Heart right ventricle (tissue), 16 donors: ENCODE data around the gene ATP6AP1. TPM values are rescaled to one million over a fixed set of nuclear protein-coding genes. Genes with fewer than 3 reads are reported as not detected.

Experiments
- ATAC-seq, 8 donors: fragments of 200-7000 bp; cut with Tn5 transposase; one replicate each; pipeline ENCODE4 v1.9.1; 2020; ENCODE audit warnings: mild to moderate bottlenecking in 8 of 8, moderate library complexity in 8 of 8, moderate number of reproducible peaks in 1 of 8
- DNase-seq, 2 donors: peaks; one replicate each; pipeline ENCODE4 v3.0.0-alpha.2; 2020
- H3K27ac ChIP-seq, 10 donors: fragments of 200-600 bp; sonication (generic) in 2 of 10; one replicate each; pipeline versions ENCODE4 v1.5.0 to v1.8.0; 2020 to 2022; ENCODE audit warnings: mild to moderate bottlenecking in 3 of 10
- H3K27me3 ChIP-seq, 7 donors: fragments of 200-600 bp; one replicate each; pipeline ENCODE4 v1.8.0; 2021 to 2022; ENCODE audit warnings: mild to moderate bottlenecking in 2 of 7
- H3K36me3 ChIP-seq, 9 donors: fragments of 200-600 bp; sonication (generic) in 1 of 9; one replicate each; pipeline versions ENCODE4 v1.5.0 to v1.8.0; 2020 to 2022; ENCODE audit warnings: mild to moderate bottlenecking in 2 of 9
- H3K4me1 ChIP-seq, 9 donors: fragments of 200-600 bp; sonication (generic) in 1 of 9; one replicate each; pipeline versions ENCODE4 v1.5.0 to v1.8.0; 2020 to 2022; ENCODE audit warnings: mild to moderate bottlenecking in 4 of 9
- H3K4me3 ChIP-seq, 10 donors: fragments of 200-600 bp; sonication (generic) in 2 of 10; one replicate each; pipeline versions ENCODE4 v1.5.0 to v1.8.0; 2020 to 2022; ENCODE audit warnings: mild to moderate bottlenecking in 7 of 10, moderate library complexity in 2 of 10
- H3K9me3 ChIP-seq, 11 donors: fragments of 200-600 bp in 10 of 11; sonication (generic) in 2 of 11; one replicate each; pipeline versions ENCODE4 v1.5.0 to v1.8.0; 2013 to 2022; ENCODE audit warnings: mild to moderate bottlenecking in 2 of 11, control low read depth in 1 of 11, moderate library complexity in 1 of 11
- WGBS, 2 donors: extraction: QIAGEN DNeasy Blood & Tissue Kit; methylation state at CpG; one replicate each; pipeline ENCODE4 v1.1.7; 2013; ENCODE audit warnings: inconsistent platforms in 1 of 2; 5-methylcytosine and 5-hydroxymethylcytosine counted together
- intact Hi-C, 10 donors: fragments of 100-400 bp; cut with DNase I; formaldehyde crosslinking; loops; one replicate each; pipeline versions ENCODE4 v1.11.1 to v1.14.2; 2022
- polyA plus RNA-seq, 2 donors: library from polyadenylated mRNA; stranded (reverse); fragments of 200-250 nt; gene quantifications; one replicate each; pipeline ENCODE4 v1.2.3, GENCODE V29; 2013
- total RNA-seq, 10 donors: library from RNA; stranded (reverse); fragmentation: NEBNext Ultra II Directional in 3 of 10; extraction: Animal tissue kit (Norgen Biotek cat#: 25700) in 3 of 10; gene quantifications; one replicate each; pipeline versions ENCODE4 v1.2.1 to v1.2.4, GENCODE V29; 2021 to 2023
- TF ChIP-seq, protein P1 (sequence below), 9 donors: fragments of 200-600 bp; sonication (generic) in 2 of 9; IDR thresholded peaks; one replicate each; pipeline versions ENCODE4 v1.5.0 to v1.8.0; 2021 to 2022; ENCODE audit warnings: antibody characterized with exemption in 9 of 9, mild to moderate bottlenecking in 5 of 9, moderate library complexity in 1 of 9
- donor health status: Arrhythmogenic right ventricular cardiomyopathy.
- donor health status: ischemic (EF 13 %, LVEDD 7.1; RV severe dilation, severe dysfunction).
- donor health status: healthy with polysubstance abuse.
- donor health status: DM: no; HTN: yes; CAD: no.
- donor health status: DM: no; HTN: no; CAD: no.
- donor health status: ischemic (EF 25% LVEDD 6.9; RV normal size, moderate dysfunction).
- donor health status: ischemic (EF 25% LVEDD 5.7; RV mildly dilated, moderate dysfunction).
- donor health status: healthy.
- donor health status: DM: yes; HTN: yes; CAD: no.
- donor health status: Ischemic cardiomyopathy.
- donor health status: ischemic (EF 35%, LVEDD 5.7; RV mildly dilated, moderate dysfunction).
- donor health status: nonischemic (EF 11% LVEDD 7.7; RV severe dilation, severe dysfunction).
- donor health status: DM: yes; HTN: yes; CAD: no.
- donor health status: PGD.
- donor health status: ischemic (EF 29% LVEDD 5.4; RV normal size, mild dysfunction).
- donor health status: nonischemic (EF 23%, LVEDD 6.1; RV moderate dilation, normal function).

Gene ATP6AP1
- total and polyA plus RNA-seq, 12 donors: 26.0 to 113 (median 90.6) TPM

DNA sequence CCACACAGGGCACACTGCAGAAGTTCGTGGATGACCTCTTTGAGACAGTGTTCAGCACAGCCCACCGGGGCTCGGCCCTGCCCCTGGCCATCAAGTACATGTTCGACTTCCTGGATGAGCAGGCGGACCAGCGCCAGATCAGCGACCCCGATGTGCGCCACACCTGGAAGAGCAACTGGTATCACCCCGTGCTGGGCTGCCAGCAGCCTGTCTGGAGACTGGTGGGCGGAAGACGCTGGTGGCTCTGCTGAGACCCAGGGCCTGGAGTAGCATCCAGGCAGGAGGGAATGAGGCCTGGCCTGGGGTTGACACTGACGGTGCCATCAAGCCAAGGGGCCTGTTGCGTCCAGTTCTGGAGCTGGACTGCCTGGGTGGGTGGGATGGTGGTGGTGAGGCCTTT lies 42.0 kb downstream of the ATP6AP1 start:
- TF ChIP-seq, protein P1, sequence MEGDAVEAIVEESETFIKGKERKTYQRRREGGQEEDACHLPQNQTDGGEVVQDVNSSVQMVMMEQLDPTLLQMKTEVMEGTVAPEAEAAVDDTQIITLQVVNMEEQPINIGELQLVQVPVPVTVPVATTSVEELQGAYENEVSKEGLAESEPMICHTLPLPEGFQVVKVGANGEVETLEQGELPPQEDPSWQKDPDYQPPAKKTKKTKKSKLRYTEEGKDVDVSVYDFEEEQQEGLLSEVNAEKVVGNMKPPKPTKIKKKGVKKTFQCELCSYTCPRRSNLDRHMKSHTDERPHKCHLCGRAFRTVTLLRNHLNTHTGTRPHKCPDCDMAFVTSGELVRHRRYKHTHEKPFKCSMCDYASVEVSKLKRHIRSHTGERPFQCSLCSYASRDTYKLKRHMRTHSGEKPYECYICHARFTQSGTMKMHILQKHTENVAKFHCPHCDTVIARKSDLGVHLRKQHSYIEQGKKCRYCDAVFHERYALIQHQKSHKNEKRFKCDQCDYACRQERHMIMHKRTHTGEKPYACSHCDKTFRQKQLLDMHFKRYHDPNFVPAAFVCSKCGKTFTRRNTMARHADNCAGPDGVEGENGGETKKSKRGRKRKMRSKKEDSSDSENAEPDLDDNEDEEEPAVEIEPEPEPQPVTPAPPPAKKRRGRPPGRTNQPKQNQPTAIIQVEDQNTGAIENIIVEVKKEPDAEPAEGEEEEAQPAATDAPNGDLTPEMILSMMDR (IDR thresholded peaks at IDR 0.05): no peak
- WGBS, 2 donors: 92 to 93% methylated on average over 14 of the region's 14 CpGs
- H3K27me3 ChIP-seq: peaks cover 0 to under 1% (median 0%) of the 10 kb centered on the region in 7 donors
- H3K4me1 ChIP-seq: no peaks in the 10 kb centered on the region
- intact Hi-C loops: no loop called here
- no peak for ATAC-seq
- no peaks in the 10 kb centered on the region for H3K9me3 ChIP-seq
- DNase-seq: no peak
- no peak overlapping the region for H3K4me3 ChIP-seq
- H3K36me3 ChIP-seq: peaks cover 0 to 68% (median 0%) of the 10 kb centered on the region in 9 donors
- H3K27ac ChIP-seq: no peak overlapping the region

DNA sequence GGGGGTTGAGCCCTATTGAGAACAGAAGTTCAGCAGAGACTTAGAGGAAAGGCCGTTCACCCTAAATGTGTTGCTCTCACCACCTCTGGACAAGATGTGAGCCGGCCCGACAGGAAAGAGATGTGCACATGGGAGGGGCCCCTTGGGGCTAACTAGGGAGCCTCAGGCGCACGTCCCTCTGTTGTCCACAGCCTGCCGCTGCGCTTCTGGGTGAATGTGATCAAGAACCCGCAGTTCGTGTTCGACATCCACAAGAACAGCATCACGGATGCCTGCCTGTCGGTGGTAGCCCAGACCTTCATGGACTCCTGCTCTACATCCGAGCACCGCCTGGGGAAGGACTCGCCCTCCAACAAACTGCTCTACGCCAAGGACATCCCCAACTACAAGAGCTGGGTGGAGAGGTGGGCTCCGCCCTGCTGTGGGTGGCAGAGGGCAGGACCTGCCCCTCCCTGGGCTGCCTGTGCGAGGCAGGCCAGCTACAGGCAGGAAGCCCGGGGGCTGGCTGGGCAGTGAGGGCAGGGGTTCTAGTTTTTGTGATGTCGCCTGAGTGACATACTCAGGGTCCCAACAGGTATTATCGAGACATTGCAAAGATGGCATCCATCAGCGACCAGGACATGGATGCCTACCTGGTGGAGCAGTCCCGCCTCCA lies 42.6 kb downstream of the ATP6AP1 start:
- WGBS, 2 donors: 86 to 93% methylated on average over 20 to 23 of the region's 23 CpGs
- ATAC-seq (no peak), DNase-seq (no peak)
- intact Hi-C loops: no loop called here
- peaks cover 0 to 7% (median 0%) of the 10 kb centered on the region in 7 donors for H3K27me3 ChIP-seq
- H3K4me1 ChIP-seq: no peaks in the 10 kb centered on the region
- peaks cover 0 to 62% (median 0%) of the 10 kb centered on the region in 9 donors for H3K36me3 ChIP-seq
- TF ChIP-seq, protein P1 (IDR thresholded peaks at IDR 0.05): no peak
- H3K27ac ChIP-seq: no peak overlapping the region
- H3K4me3 ChIP-seq: no peak overlapping the region
- H3K9me3 ChIP-seq: no peaks in the 10 kb centered on the region

DNA sequence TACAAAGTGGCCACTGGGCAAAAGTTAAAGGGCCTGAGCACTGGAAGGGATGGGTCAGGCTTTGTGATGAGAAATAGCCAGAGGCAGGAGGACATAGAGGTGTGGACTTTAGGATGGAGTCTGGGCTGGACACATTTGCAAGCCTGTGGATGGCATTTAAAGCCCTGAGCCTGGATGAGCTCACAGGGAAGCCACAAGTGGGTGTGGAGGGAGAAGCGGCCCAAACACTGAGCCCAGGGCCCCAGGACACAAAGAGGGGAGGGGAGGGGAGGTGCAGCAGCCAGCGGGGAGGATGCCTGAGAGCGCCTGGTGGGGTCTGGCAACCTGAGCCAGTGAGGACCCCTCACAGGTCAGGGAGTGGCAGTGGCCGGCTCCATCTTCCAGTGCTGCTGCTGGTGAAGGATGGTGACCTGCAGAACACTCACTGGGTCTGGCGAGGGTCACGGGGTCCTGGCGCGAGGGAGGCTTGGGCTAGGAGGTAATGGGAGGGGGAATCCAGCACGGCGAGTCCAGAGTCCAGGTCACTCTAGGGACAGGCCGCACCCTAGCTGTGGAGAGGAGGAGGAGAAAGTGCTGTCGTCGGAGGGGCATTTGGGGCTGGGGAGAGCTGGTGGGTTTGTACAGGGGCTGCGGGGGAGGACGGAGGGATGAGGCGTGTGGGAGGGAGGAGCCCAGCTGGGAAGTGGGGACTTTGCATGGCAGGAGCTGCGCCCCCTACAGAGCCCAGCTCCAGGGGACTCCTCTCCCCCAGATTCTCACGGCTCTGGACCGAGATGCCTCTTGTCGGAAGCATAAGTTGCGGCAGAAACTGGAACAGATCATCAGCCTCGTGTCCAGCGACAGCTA lies 43.6 kb downstream of the ATP6AP1 start:
- Histone ChIP-seq H3K9me3 (no peaks in the 10 kb centered on the region), H3K27ac (no peak overlapping the region), H3K36me3 (peaks cover 0 to 52% (median 0%) of the 10 kb centered on the region in 9 donors), H3K4me3 (no peak overlapping the region), H3K4me1 (no peaks in the 10 kb centered on the region), H3K27me3 (peaks cover 0 to 7% (median 0%) of the 10 kb centered on the region in 7 donors)
- TF ChIP-seq, protein P1 (IDR thresholded peaks at IDR 0.05): no peak
- ATAC-seq (no peak), DNase-seq (no peak)
- 85 to 91% methylated on average over 18 to 23 of the region's 23 CpGs for WGBS, 2 donors
- intact Hi-C loops: no loop called here

DNA sequence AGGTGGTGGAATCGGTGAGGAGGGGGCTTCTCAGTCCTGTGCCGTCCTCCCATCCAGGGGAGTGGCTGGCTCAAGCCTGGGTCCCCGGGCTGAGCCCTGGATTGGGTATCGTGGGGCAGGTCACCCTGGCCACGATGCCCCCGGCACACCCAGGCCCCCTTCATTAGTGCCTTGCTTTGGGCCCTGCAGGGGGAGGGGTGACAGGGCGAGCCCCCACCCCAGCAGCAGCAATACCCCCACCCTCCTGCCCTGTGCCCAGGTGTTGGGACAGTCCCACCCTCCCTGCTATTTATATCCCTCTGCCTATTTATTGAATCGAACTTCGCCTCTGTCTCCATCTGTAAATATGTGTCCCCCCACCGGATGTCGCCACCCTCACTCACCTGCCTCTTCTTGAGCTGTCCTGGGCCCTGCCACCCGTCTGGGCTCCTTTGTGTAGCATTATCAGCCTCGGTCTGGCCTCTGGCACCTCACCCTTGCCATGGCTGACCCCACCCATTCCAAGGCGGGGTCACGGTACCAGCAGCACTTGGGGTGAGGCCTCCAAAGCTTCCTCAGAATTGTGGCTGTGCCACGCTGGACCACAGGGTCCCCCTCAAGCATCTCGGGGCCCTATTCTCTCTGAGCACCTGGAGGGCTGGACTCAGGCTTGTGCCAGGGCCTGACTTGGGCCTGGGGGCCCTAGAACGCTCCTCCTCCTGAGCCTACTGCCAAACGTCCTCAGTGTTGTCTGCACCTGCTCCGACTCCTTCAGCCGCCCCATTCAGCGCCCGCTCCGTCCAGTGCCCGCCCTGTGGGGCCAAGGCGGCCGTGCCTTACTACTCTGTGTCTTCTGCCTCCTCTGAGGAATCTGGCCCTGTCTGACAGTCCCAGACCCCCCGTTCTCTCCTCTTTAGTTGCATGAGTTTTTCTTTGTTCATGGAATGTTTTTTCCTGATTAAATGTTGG lies 44.5 kb downstream of the ATP6AP1 start:
- TF ChIP-seq, protein P1 (IDR thresholded peaks at IDR 0.05): no peak
- peaks cover 0 to 7% (median 0%) of the 10 kb centered on the region in 7 donors for H3K27me3 ChIP-seq
- no peak overlapping the region for H3K4me3 ChIP-seq
- 82 to 89% methylated on average over 22 to 28 of the region's 28 CpGs for WGBS, 2 donors
- ATAC-seq: no peak
- DNase-seq: no peak
- peaks cover 0 to 2% (median 0%) of the 10 kb centered on the region in 9 donors for H3K4me1 ChIP-seq
- intact Hi-C loops: no loop called here
- H3K9me3 ChIP-seq: no peaks in the 10 kb centered on the region
- H3K36me3 ChIP-seq: peaks cover 0 to 44% (median 0%) of the 10 kb centered on the region in 9 donors
- H3K27ac ChIP-seq: no peak overlapping the region
